Gastroesophageal sphincter (tissue), 4 donors: ENCODE results near the gene C15orf62. TPM values are rescaled to one million over a fixed set of nuclear protein-coding genes. Genes with fewer than 3 reads are reported as not detected.

Experiments
- ATAC-seq: fragments of 150-250 bp; one replicate; pipeline ENCODE4 v1.9.1; 2016; ENCODE audit warnings: mild to moderate bottlenecking, moderate library complexity
- H3K27ac ChIP-seq, 4 donors: fragments of 200-600 bp; sonication (generic) in 3 of 4; 1 replicate in 3 of 4; 2 replicates in 1 of 4; pipeline ENCODE4 v1.5.1; 2016 to 2019
- H3K27me3 ChIP-seq: fragments of 200-600 bp; sonication (generic); one replicate; pipeline ENCODE4 v1.5.1; 2019
- H3K36me3 ChIP-seq, 2 donors: fragments of 200-600 bp; sonication (generic); one replicate each; pipeline ENCODE4 v1.5.1; 2019; ENCODE audit warnings: control low read depth in 1 of 2
- H3K4me1 ChIP-seq, 3 donors: fragments of 200-600 bp; sonication (generic); 1 replicate in 2 of 3; 2 replicates in 1 of 3; pipeline ENCODE4 v1.5.1; 2016 to 2019; ENCODE audit warnings: control low read depth in 2 of 3
- H3K4me3 ChIP-seq, 2 donors: fragments of 200-600 bp; sonication (generic); one replicate each; pipeline ENCODE4 v1.5.1; 2019; ENCODE audit warnings: mild to moderate bottlenecking in 1 of 2, moderate library complexity in 1 of 2
- H3K9me3 ChIP-seq, 3 donors: fragments of 200-600 bp; sonication (generic); one replicate each; pipeline ENCODE4 v1.5.1; 2017 to 2019; ENCODE audit warnings: control low read depth in 2 of 3
- EP300 ChIP-seq: sonication (generic); formaldehyde crosslinking; IDR thresholded peaks from one replicate; pipeline ENCODE4 v1.6.1; 2017; ENCODE audit warnings: antibody characterized with exemption, mild to moderate bottlenecking
- POLR2A ChIP-seq, 2 donors: fragments of 450-650 bp; IDR thresholded peaks; one replicate each; pipeline ENCODE4 v1.6.1; 2017; ENCODE audit warnings: antibody characterized with exemption in 2 of 2, mild to moderate bottlenecking in 2 of 2, moderate library complexity in 1 of 2
- POLR2AphosphoS5 ChIP-seq: sonication (generic); formaldehyde crosslinking; IDR thresholded peaks from one replicate; pipeline ENCODE4 v1.6.1; 2017; ENCODE audit warnings: antibody characterized with exemption
- WGBS, 2 donors: methylation state at CpG; one replicate each; pipeline ENCODE4 v1.1.5; 2018; ENCODE audit warnings: low coverage in 1 of 2; 5-methylcytosine and 5-hydroxymethylcytosine counted together
- total RNA-seq, 4 donors: library from RNA; depleted of rRNA; stranded (reverse); fragments of >200 nt; gene quantifications; one replicate each; pipeline ENCODE4 v1.1.0, GENCODE V29; 2016
- TF ChIP-seq, protein P1 (sequence below), 4 experiments: fragments of 200-600 bp in 2 of 4; fragments of 450-650 bp in 2 of 4; sonication (generic) in 1 of 4; IDR thresholded peaks; one replicate each; pipeline ENCODE4 v1.5.1; 2017 to 2019; ENCODE audit warnings: antibody characterized with exemption in 4 of 4, mild to moderate bottlenecking in 2 of 4, moderate library complexity in 2 of 4

Gene C15orf62
- total RNA-seq, 4 donors from 2014 or later, result 0.16 to 0.42 (median 0.31) TPM

DNA sequence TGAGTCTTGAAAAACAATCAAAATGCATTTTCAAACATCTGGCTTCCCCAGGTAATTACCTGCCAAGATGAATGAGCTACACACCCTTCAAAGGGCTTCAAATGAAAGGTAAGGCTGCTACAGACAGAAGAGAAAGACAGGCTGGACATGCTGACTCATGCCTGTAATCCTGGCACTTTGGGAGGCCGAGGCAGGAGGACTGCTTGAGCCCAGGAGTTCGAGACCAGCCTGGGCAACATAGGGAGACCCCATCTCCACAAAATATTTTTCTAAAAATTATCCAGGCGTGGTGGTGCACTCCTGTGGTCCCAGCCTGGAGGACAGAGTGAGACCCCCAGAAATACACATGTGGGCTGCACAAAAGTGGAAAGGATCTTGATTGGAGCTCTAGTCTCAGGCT lies 22.6 kb downstream of the C15orf62 start:
- TF ChIP-seq POLR2A (IDR thresholded peaks at IDR 0.05), result no peak
- no peak for TF ChIP-seq EP300
- TF ChIP-seq, protein P1, sequence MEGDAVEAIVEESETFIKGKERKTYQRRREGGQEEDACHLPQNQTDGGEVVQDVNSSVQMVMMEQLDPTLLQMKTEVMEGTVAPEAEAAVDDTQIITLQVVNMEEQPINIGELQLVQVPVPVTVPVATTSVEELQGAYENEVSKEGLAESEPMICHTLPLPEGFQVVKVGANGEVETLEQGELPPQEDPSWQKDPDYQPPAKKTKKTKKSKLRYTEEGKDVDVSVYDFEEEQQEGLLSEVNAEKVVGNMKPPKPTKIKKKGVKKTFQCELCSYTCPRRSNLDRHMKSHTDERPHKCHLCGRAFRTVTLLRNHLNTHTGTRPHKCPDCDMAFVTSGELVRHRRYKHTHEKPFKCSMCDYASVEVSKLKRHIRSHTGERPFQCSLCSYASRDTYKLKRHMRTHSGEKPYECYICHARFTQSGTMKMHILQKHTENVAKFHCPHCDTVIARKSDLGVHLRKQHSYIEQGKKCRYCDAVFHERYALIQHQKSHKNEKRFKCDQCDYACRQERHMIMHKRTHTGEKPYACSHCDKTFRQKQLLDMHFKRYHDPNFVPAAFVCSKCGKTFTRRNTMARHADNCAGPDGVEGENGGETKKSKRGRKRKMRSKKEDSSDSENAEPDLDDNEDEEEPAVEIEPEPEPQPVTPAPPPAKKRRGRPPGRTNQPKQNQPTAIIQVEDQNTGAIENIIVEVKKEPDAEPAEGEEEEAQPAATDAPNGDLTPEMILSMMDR (IDR thresholded peaks at IDR 0.05), result no peak
- TF ChIP-seq POLR2AphosphoS5, result no peak
- no peaks in the 10 kb centered on the region for H3K27me3 ChIP-seq
- H3K36me3 ChIP-seq, result peaks cover 0 to 26% of the 10 kb centered on the region in 2 donors
- H3K4me1 ChIP-seq, result peaks cover 0 to 32% (median 4%) of the 10 kb centered on the region in 3 donors
- H3K27ac ChIP-seq, result no peak overlapping the region
- ATAC-seq, result no peak
- H3K4me3 ChIP-seq, result no peak overlapping the region
- WGBS, 2 donors, result 88 to 100% methylated on average over 1 to 3 of the region's 3 CpGs
- no peaks in the 10 kb centered on the region for H3K9me3 ChIP-seq

DNA sequence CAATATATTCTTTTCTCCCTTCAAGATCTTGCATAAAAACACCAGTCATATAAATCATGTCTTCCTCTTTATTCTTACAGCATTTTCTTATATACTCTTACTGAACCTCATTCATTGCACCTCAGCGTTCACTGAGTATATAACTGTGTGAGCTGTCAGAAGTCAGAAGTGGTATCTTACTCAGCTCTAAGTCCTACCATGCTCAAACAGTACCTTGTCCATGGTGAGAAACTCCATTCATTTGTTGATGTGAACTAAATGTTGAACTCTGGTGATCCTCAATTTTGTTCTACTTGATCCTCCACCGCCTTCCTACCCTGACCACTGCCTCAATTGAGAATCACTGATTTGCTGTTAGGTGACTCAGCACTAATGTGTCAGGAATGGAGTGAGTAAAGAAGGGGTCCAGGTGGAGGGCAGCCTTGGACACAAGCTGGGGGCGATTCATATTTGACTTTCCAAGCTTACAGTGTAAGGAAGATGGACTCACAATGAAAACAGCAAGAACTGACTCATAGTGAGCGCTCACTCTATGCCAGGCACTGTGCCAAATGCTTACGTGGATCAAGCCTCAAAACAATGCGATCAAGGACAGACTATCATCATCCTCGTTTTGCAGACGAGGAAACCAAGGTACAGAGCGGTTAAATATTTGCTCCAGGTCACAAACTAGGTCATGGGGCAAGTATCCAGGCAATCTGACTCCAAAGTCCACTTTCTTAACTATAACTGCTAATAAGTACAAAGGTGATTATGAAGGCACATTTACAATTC lies 23.6 kb downstream of the C15orf62 start:
- Histone ChIP-seq H3K36me3 (peaks cover 0 to 29% of the 10 kb centered on the region in 2 donors), H3K9me3 (no peaks in the 10 kb centered on the region), H3K4me1 (peaks cover 0 to 29% (median 2%) of the 10 kb centered on the region in 3 donors), H3K27me3 (no peaks in the 10 kb centered on the region), H3K27ac (no peak overlapping the region), H3K4me3 (no peak overlapping the region)
- ATAC-seq, result no peak
- TF ChIP-seq EP300 (no peak), POLR2AphosphoS5 (no peak), POLR2A (IDR thresholded peaks at IDR 0.05) (no peak)
- TF ChIP-seq, protein P1 (IDR thresholded peaks at IDR 0.05), result no peak
- WGBS, 2 donors, result 62 to 90% methylated on average over 5 to 9 of the region's 9 CpGs

DNA sequence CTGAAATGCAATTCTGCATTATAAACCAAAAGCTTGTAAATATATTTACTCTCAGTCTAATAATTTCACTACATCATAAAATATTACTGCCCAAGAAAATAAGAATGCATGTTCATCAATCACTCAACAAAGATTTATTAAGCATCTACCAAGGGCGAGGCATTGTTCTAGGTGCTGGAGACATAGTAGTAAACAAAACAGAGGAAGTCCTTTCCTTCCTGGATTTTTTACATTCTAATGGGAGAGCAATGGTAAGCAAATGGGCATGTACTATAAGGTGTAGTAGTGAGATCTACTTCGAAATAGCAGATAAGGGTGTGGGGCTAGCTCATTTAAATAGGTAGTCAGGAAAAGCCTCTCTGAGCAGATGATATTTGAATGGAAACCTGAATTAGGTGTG lies 26.3 kb downstream of the C15orf62 start:
- ATAC-seq, result no peak
- no peaks in the 10 kb centered on the region for H3K9me3 ChIP-seq
- H3K36me3 ChIP-seq, result peaks cover 0 to 24% of the 10 kb centered on the region in 2 donors
- no peak overlapping the region for H3K27ac ChIP-seq
- 63 to 78% methylated on average over 2 of the region's 2 CpGs for WGBS, 2 donors
- no peak for TF ChIP-seq EP300
- TF ChIP-seq POLR2AphosphoS5, result no peak
- TF ChIP-seq, protein P1 (IDR thresholded peaks at IDR 0.05), result no peak
- no peak for TF ChIP-seq POLR2A (IDR thresholded peaks at IDR 0.05)
- no peaks in the 10 kb centered on the region for H3K27me3 ChIP-seq
- H3K4me3 ChIP-seq, result no peak overlapping the region
- H3K4me1 ChIP-seq, result peaks cover 0 to 29% (median 2%) of the 10 kb centered on the region in 3 donors

DNA sequence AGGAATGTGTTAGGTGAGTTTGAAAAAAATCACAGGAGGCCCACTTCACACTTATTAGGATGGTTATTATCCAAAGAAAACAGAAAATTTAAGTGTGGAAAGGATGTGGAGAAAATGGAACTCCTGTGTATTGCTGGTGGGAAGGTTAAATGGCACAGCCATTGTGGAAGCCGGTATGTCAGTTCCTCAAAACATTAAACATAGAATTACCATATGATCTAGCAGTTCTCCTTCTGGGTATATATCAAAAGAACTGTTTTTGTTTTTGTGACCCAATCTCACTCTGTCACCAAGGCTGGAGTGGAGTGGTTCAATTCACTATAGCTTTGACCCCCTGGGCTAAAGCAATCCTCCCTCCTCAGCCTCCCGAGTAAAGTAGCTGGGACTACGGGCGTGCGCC lies 26.7 kb downstream of the C15orf62 start:
- H3K36me3 ChIP-seq, result peaks cover 0 to 19% of the 10 kb centered on the region in 2 donors
- peaks cover 0 to 29% (median 2%) of the 10 kb centered on the region in 3 donors for H3K4me1 ChIP-seq
- TF ChIP-seq EP300 (no peak), POLR2AphosphoS5 (no peak), POLR2A (IDR thresholded peaks at IDR 0.05) (no peak)
- TF ChIP-seq, protein P1 (IDR thresholded peaks at IDR 0.05), result no peak
- no peak overlapping the region for H3K4me3 ChIP-seq
- ATAC-seq, result no peak
- no peaks in the 10 kb centered on the region for H3K27me3 ChIP-seq
- WGBS, 2 donors, result 90 to 95% methylated on average over 3 to 4 of the region's 5 CpGs
- H3K27ac ChIP-seq, result no peak overlapping the region
- no peaks in the 10 kb centered on the region for H3K9me3 ChIP-seq

DNA sequence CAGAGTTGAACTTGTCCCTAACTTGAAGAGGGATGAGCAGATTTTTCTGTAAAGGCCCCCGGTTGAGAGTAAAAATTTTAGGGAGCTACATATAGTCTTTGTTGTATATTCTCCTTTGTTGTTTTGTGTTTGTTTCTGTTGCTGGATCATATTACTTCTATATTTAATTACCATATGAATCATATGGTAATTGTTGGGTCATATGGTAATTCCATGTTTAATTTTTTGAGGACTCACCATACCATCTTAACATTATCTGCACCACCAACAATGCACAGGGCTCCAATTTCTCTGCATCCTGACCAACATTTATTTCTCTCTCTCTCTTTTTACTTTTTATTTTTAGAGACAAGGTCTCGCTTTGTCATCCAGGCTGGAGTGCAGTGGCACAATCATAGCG lies 29.7 kb downstream of the C15orf62 start:
- Histone ChIP-seq H3K27me3 (no peaks in the 10 kb centered on the region), H3K9me3 (no peaks in the 10 kb centered on the region), H3K36me3 (peaks cover 0 to 18% of the 10 kb centered on the region in 2 donors), H3K27ac (no peak overlapping the region), H3K4me1 (peaks cover 0 to 29% (median 0%) of the 10 kb centered on the region in 3 donors), H3K4me3 (no peak overlapping the region)
- 86 to 87% methylated on average over 3 of the region's 3 CpGs for WGBS, 2 donors
- ATAC-seq, result no peak
- TF ChIP-seq, protein P1 (IDR thresholded peaks at IDR 0.05), result no peak
- TF ChIP-seq POLR2AphosphoS5 (no peak), POLR2A (IDR thresholded peaks at IDR 0.05) (no peak), EP300 (no peak)
